Endodermal cell (in vitro differentiated cells): ENCODE measurements around the gene BSG. TPM values are rescaled to one million over a fixed set of nuclear protein-coding genes. Genes with fewer than 3 reads are reported as not detected.
A peak's percentile ranks its signal among the peaks of the same experiment; 100 is the strongest.

ENCODE experiments used
- DNase-seq: peaks from one replicate; pipeline ENCODE4 v3.0.0-alpha.2; 2017
- H3K27ac ChIP-seq: 2 replicates; pipeline ENCODE4 v1.5.1; 2013; ENCODE audit warnings: mild to moderate bottlenecking, low read depth, low read length, moderate library complexity
- H3K27me3 ChIP-seq: 2 replicates; pipeline ENCODE4 v1.6.1; 2013; ENCODE audit warnings: mild to moderate bottlenecking, low read length, moderate library complexity; ENCODE audit not compliant: insufficient read depth, control insufficient read depth, poor library complexity, severe bottlenecking
- H3K36me3 ChIP-seq: 2 replicates; pipeline ENCODE4 v1.7.0; 2013; ENCODE audit warnings: mild to moderate bottlenecking, low read length, moderate library complexity; ENCODE audit not compliant: control insufficient read depth, insufficient read depth
- H3K4me1 ChIP-seq: one replicate; pipeline ENCODE4 v1.7.0; 2013; ENCODE audit warnings: low read length; ENCODE audit not compliant: control insufficient read depth, insufficient read depth
- H3K4me3 ChIP-seq: 2 replicates; pipeline ENCODE4 v1.5.1; 2013; ENCODE audit warnings: mild to moderate bottlenecking, low read length, moderate library complexity
- H3K9ac ChIP-seq: 2 replicates; pipeline ENCODE4 v1.6.1; 2013; ENCODE audit warnings: mild to moderate bottlenecking, low read length, moderate library complexity; ENCODE audit not compliant: poor library complexity, severe bottlenecking; ENCODE audit errors: extremely low read depth
- H3K9me3 ChIP-seq: 2 replicates; pipeline ENCODE4 v1.6.1; 2013; ENCODE audit warnings: mild to moderate bottlenecking, low read length, moderate library complexity; ENCODE audit not compliant: control insufficient read depth
- H3K27ac Mint-ChIP-seq: 2 replicates; pipeline ENCODE4 v1.8.0; 2020; ENCODE audit warnings: mixed read lengths
- H3K27me3 Mint-ChIP-seq: 2 replicates; pipeline ENCODE4 v1.8.0; 2021; ENCODE audit warnings: mild to moderate bottlenecking, mixed read lengths; ENCODE audit not compliant: insufficient read depth
- H3K36me3 Mint-ChIP-seq: 2 replicates; pipeline ENCODE4 v1.8.0; 2020; ENCODE audit warnings: low read depth, mixed read lengths
- H3K4me1 Mint-ChIP-seq: 2 replicates; pipeline ENCODE4 v1.8.0; 2020; ENCODE audit warnings: mixed read lengths
- H3K4me3 Mint-ChIP-seq: 2 replicates; pipeline ENCODE4 v1.8.0; 2020; ENCODE audit warnings: mild to moderate bottlenecking, moderate library complexity, mixed read lengths
- H3K9me3 Mint-ChIP-seq: 2 replicates; pipeline ENCODE4 v1.8.0; 2020; ENCODE audit warnings: mild to moderate bottlenecking, mixed read lengths
- WGBS, 2 experiments: methylation state at CpG; one replicate each; pipeline versions ENCODE4 v1.1.5 to v1.1.7; 2013; ENCODE audit warnings: missing lambda C conversion rate in 2 of 2, mixed read lengths in 1 of 2; ENCODE audit not compliant: insufficient coverage in 1 of 2, insufficient read length in 1 of 2; 5-methylcytosine and 5-hydroxymethylcytosine counted together
- total RNA-seq, 2 donors: library from RNA; stranded (reverse); fragmentation: NEBNext Ultra II Directional in 1 of 2; extraction: Animal tissue kit (Norgen Biotek cat#: 25700) in 1 of 2; gene quantifications; 2 replicates in 1 of 2; 3 replicates in 1 of 2; pipeline ENCODE4 v1.2.1, GENCODE V29; 2021
- TF ChIP-seq, protein P1 (sequence below): fragments of 200-600 bp; sonication (generic); conservative IDR thresholded peaks from 2 replicates; pipeline ENCODE4 v1.5.0; 2021; ENCODE audit warnings: antibody characterized with exemption, mild to moderate bottlenecking

BSG gene
- total RNA-seq, 2 donors from 2014 or later = 808 to 833 TPM

DNA sequence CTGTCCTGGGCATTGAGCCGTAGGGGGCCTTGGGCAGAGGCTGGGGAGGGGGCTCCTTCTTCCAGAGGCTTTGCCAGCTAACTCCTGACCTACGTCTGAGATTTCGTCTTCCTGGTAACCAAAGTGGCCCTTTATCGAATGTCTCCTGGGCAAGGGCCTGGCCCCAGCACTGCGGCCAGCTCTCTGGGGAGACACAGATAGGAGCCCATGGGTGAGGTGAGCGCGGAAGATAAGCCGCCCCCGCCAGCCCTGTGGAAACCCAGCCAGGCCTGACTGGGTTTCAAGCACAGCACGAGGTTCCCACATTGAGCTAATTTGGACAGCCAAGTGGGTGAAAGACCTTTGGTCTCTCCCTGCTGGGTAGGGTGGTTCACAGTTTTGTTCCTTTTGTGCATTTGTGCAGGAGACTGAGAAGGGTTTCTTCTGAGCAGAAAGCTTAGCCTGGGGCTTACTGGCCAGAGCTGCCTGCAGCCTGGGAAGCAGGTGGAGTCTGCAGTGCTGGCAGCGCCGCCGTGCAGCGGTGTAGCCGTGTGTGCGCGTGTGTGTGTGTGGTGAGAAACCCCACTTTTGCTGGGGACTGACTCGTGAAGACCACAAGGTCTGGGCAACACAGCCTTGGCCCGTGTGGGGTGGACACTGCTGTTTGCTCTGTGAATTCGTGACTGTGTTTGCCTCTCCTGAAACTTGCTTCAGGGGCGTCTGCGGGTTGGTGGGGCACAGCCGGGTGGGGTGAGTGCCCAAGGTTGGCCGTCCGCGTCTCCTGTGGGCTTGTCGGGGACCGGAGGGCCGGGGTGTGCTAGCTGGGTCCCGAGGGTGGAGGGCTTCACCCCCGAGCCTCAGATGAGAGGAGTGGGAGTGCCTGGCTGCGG lies 2.5 kb downstream of the BSG start:
- Histone ChIP-seq H3K36me3 (peaks cover 24% of the 10 kb centered on the region), H3K27me3 (no peaks in the 10 kb centered on the region), H3K9ac (peak overlapping the region; percentile 50), H3K4me3 (peak overlapping the region; percentile 91), H3K27ac (peak overlapping the region; percentile 51), H3K9me3 (no peaks in the 10 kb centered on the region), H3K4me1 (peaks cover 3% of the 10 kb centered on the region)
- Mint-ChIP-seq H3K27me3 (peaks cover 4% of the 10 kb centered on the region), H3K4me3 (peak overlapping the region; percentile 88), H3K27ac (peak overlapping the region; percentile 83), H3K9me3 (peaks cover 4% of the 10 kb centered on the region), H3K36me3 (peaks cover 12% of the 10 kb centered on the region), H3K4me1 (peaks cover 18% of the 10 kb centered on the region)
- peak; percentile 59 for DNase-seq
- TF ChIP-seq, protein P1, sequence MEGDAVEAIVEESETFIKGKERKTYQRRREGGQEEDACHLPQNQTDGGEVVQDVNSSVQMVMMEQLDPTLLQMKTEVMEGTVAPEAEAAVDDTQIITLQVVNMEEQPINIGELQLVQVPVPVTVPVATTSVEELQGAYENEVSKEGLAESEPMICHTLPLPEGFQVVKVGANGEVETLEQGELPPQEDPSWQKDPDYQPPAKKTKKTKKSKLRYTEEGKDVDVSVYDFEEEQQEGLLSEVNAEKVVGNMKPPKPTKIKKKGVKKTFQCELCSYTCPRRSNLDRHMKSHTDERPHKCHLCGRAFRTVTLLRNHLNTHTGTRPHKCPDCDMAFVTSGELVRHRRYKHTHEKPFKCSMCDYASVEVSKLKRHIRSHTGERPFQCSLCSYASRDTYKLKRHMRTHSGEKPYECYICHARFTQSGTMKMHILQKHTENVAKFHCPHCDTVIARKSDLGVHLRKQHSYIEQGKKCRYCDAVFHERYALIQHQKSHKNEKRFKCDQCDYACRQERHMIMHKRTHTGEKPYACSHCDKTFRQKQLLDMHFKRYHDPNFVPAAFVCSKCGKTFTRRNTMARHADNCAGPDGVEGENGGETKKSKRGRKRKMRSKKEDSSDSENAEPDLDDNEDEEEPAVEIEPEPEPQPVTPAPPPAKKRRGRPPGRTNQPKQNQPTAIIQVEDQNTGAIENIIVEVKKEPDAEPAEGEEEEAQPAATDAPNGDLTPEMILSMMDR = no peak
- 59 to 62% methylated on average over 24 to 32 of the region's 32 CpGs for WGBS, 2 experiments

- Histone ChIP-seq H3K9ac (no peak overlapping the region), H3K27ac (no peak overlapping the region), H3K4me3 (no peak overlapping the region), H3K27me3 (no peaks in the 10 kb centered on the region), H3K9me3 (no peaks in the 10 kb centered on the region), H3K4me1 (peaks cover 3% of the 10 kb centered on the region), H3K36me3 (peaks cover 31% of the 10 kb centered on the region)
- Mint-ChIP-seq H3K9me3 (peaks cover 3% of the 10 kb centered on the region), H3K27ac (no peak overlapping the region), H3K27me3 (peaks cover 3% of the 10 kb centered on the region), H3K36me3 (peaks cover 16% of the 10 kb centered on the region), H3K4me3 (peak overlapping the region; percentile 88), H3K4me1 (peaks cover 18% of the 10 kb centered on the region)
- TF ChIP-seq, protein P1 = no peak
- DNase-seq = peak; percentile 55
- 86 to 95% methylated on average over 19 to 32 of the region's 38 CpGs for WGBS, 2 experiments
These were observed 3.4 kb downstream of the BSG start for GRCh38 chr19:575527-576506.

DNA sequence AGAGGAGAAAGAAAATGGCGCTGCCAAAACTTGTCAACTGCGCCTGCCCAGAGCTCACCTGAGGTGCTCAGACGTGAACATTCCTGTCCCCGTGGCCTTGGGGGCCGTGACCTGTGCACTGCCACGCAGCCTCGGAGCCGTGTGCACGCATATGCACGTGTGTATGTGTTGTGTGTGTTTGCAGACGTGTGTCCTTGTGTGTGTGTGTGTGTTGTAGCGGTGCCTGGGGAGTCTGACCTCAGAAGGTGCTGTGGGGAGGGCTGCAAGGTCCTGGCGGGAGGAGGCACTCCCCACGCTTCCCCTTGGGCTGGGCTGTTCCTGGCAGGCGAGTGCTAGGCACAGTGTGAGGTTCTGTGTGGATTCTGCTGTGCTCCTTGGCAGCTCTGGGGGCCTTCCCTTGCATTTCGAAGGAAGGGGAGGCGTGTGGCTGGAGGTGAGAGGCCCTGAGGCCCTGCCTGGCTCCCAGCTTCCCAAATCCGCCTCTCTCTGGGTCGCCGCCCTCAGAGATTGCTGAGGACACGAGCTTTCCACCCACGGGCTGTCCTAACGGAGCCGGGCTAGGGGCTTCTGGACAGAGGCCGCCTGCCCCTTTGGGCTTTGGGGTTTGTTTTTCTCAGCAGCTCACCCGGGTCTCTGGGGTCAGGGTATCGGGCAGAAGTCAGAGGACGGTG lies 4.5 kb downstream of the BSG start:
- H3K9me3 ChIP-seq = no peaks in the 10 kb centered on the region
- no peaks in the 10 kb centered on the region for H3K27me3 Mint-ChIP-seq
- TF ChIP-seq, protein P1 = no peak
- DNase-seq = no peak
- no peak overlapping the region for H3K4me3 ChIP-seq
- peaks cover 3% of the 10 kb centered on the region for H3K4me1 ChIP-seq
- peaks cover 16% of the 10 kb centered on the region for H3K36me3 Mint-ChIP-seq
- no peaks in the 10 kb centered on the region for H3K9me3 Mint-ChIP-seq
- no peak overlapping the region for H3K27ac ChIP-seq
- peaks cover 39% of the 10 kb centered on the region for H3K36me3 ChIP-seq
- H3K27me3 ChIP-seq = no peaks in the 10 kb centered on the region
- 95 to 100% methylated on average over 23 to 28 of the region's 28 CpGs for WGBS, 2 experiments
- H3K4me3 Mint-ChIP-seq = no peak overlapping the region
- H3K27ac Mint-ChIP-seq = peak overlapping the region; percentile 58
- H3K4me1 Mint-ChIP-seq = peaks cover 13% of the 10 kb centered on the region
- H3K9ac ChIP-seq = no peak overlapping the region
